ENCODE results near the gene VARS2. TPM values are rescaled to one million over a fixed set of nuclear protein-coding genes. Genes with fewer than 3 reads are reported as not detected.

VARS2 gene
- polyA plus RNA-seq, 1 experiment, result 16.1 TPM

GRCh38 chr6:30879684-30880427 lies 34.2 kb upstream of the VARS2 start:
- Histone ChIP-seq H3K4me3 (ENCODE audit: low read depth, low read length) (no peak overlapping the region), H3K36me3 (ENCODE audit: control insufficient read depth, insufficient read depth, low read length) (no peaks in the 10 kb centered on the region), H3K27me3 (ENCODE audit: control insufficient read depth, insufficient read depth, low read length) (no peaks in the 10 kb centered on the region)
- DNase-seq (ENCODE audit: low read depth), result no peak
- no peak for TF ChIP-seq CTCF (IDR thresholded peaks at IDR 0.05; ENCODE audit: insufficient read depth, low read depth, low read length)
- ChIA-PET POLR2A (no interaction called here), CTCF (interaction anchor here (1.0 to 12.0 kb wide), 7 partner anchors 9 to 219 kb away, joined by 3 to 274 read pairs (median 5); partner anchors contain the start of gene VARS2)

GRCh38 chr6:30880698-30881252 lies 33.3 kb upstream of the VARS2 start:
- Histone ChIP-seq H3K27me3 (ENCODE audit: control insufficient read depth, insufficient read depth, low read length) (no peaks in the 10 kb centered on the region), H3K4me3 (ENCODE audit: low read depth, low read length) (no peak overlapping the region), H3K36me3 (ENCODE audit: control insufficient read depth, insufficient read depth, low read length) (no peaks in the 10 kb centered on the region)
- no peak for DNase-seq (ENCODE audit: low read depth)
- no peak for TF ChIP-seq CTCF (IDR thresholded peaks at IDR 0.05; ENCODE audit: insufficient read depth, low read depth, low read length)
- CTCF ChIA-PET, result interaction anchor here (1.0 to 12.0 kb wide), 8 partner anchors 10 to 199 kb away, joined by 3 to 274 read pairs (median 4); partner anchors contain the start of gene VARS2
- POLR2A ChIA-PET, result no interaction called here

- ChIA-PET POLR2A (interaction anchor here (0.6 to 1.6 kb wide), 4 partner anchors 24 to 266 kb away, joined by 3 to 13 read pairs (median 6); no protein-coding TSS in a partner anchor), CTCF (interaction anchor here (0.8 to 12.0 kb wide), 10 partner anchors 9 to 203 kb away, joined by 3 to 274 read pairs (median 4); partner anchors contain the start of gene VARS2)
- no peak for TF ChIP-seq CTCF (IDR thresholded peaks at IDR 0.05; ENCODE audit: insufficient read depth, low read depth, low read length)
- DNase-seq (ENCODE audit: low read depth), result no peak
- Histone ChIP-seq H3K4me3 (ENCODE audit: low read depth, low read length) (no peak overlapping the region), H3K27me3 (ENCODE audit: control insufficient read depth, insufficient read depth, low read length) (no peaks in the 10 kb centered on the region), H3K36me3 (ENCODE audit: control insufficient read depth, insufficient read depth, low read length) (no peaks in the 10 kb centered on the region)
Measured at GRCh38 chr6:30881392-30882203, 32.4 kb upstream of the VARS2 start.

GRCh38 chr6:30882204-30882758 lies 31.8 kb upstream of the VARS2 start:
- no peaks in the 10 kb centered on the region for H3K36me3 ChIP-seq (ENCODE audit: control insufficient read depth, insufficient read depth, low read length)
- POLR2A ChIA-PET, result interaction anchor here (0.6 to 1.6 kb wide), 5 partner anchors 25 to 266 kb away, joined by 3 to 13 read pairs (median 5); partner anchors contain the start of gene GTF2H4
- DNase-seq (ENCODE audit: low read depth), result no peak
- CTCF ChIA-PET, result interaction anchor here (0.8 to 12.0 kb wide), 9 partner anchors 25 to 205 kb away, joined by 3 to 274 read pairs (median 5); partner anchors contain the start of gene VARS2
- no peak overlapping the region for H3K4me3 ChIP-seq (ENCODE audit: low read depth, low read length)
- no peak for TF ChIP-seq CTCF (IDR thresholded peaks at IDR 0.05; ENCODE audit: insufficient read depth, low read depth, low read length)
- H3K27me3 ChIP-seq (ENCODE audit: control insufficient read depth, insufficient read depth, low read length), result no peaks in the 10 kb centered on the region
